ENCODE results near the gene SNX9.
"Not testable (repeated sequence)": the region's sequence is repeated elsewhere in the genome, so short reads cannot be mapped to it uniquely, and the experiment has no call there.

Gene SNX9

DNA sequence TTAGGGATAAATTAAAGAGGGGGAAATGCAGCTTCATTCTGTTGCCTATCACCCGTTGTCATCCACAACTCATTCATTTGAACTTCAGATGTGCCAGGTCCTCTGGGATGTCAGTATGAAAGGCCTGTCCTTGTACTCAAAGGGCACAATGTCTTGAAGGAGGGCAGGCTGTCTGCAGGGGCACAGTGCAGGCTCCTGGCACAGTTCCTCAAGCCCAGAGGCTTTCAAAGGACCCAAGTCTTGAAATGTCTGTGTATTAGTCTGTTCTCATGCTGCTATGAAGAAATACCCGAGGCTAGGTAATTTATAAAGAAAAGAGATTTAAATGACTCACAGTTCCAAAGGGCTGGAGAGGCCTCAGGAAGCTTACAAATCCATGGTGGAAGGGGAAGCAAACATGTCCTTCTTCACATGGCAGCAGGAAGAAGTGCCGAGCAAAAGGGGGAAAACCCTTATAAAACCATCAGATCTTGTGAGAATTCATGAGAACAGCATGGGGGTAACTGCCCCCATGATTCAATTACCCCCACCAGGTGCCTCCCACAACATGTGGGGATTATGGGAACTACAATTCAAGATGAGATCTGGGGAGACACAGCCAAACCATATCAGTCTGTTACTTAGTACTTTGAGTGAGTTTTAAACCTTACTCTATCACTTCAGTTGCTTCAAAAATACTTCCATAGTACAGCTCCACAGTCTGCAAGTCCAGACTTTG lies 9.4 kb downstream of the SNX9 start:
- DNase-seq, result no peak

DNA sequence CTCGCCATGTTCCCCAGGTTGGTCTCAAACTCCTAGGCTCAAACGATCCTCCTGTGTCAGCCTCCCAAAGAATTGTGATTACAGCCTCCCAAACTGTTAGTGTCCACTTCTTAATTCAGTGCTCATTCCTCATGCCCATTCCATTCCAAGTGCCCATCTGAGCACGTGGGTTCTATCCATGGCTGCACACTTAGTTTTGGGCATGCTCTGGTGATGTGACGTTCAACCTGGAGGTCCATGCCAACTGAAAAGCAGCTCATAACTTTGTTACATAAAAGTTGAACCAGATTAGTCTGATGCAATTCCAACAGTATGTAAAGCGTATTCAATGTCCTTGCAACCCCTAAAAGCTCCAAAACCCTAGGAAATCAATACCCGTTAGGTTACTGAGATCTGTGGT lies 11.5 kb downstream of the SNX9 start:
- no peak for DNase-seq

DNA sequence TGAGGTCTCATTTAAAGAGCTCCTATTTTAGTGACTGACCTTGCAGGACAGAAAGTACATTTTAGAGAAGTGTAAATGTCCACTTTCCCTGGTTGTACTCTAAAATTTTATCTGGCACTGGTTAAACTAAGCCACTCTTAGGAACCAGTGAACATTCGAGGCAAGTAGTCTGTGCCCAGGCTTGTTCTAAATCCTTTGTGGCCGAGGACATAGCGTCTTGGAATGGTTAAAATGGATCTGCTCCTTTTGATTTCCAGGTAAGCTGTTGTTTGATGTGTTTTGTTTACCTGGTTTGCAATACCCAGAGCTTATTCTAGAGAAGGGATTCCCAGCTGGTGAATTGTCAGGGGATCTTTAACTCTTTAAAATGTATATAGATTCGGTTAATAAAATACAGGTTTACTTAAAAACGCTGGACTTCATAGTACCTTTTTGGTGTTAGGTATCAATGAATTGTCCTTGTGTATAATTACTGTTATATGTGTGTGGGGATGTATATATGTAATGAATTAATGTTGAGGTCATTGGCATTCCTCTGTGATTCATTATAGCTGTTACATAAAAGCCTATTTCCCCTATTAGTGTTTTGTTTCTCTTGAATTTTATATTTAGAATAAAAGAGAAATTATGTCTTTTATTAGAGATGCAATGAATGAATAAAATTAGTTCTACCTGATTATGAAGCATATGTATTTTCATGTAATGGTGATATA lies 15.8 kb downstream of the SNX9 start:
- no peak for DNase-seq

DNA sequence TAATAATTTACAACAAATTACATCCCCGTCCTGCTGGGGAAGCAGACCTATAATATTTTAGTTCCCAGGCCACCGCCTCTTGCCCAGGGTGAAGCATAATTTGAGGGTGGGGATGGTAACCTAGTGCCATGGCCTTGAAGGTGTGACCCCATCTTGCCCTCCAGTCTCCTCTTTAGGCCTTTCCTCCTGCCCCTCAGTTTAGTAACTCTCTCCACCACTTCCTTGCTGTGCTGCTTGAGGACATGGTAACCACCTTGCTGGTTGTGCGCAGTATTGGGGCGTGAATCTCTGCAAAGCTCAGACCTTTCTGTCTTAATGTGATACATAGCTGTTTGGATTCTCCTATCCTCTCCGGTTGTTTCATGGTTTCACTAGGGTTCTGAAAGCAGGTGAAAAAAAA lies 16.6 kb downstream of the SNX9 start:
- no peak for DNase-seq

DNA sequence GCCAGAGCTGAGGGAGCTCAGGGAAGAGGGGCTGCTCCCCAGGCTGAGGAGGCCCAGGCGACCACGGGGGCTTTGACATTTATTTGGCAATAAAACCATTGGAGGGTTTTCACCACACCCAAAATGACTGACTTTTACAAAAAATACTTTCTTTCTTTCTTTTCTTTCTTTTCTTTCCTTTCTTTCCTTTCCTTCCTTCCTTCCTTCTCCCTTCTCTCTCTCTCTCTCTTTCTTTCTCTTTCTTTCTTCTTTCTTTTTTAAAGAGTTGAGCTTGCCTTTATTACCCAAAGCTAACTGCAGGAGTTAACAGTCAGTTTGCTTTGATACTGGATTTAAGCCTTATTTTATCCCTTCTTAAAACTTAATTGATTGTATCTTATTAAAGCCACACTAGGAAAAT lies 17.2 kb downstream of the SNX9 start:
- no peak for DNase-seq

DNA sequence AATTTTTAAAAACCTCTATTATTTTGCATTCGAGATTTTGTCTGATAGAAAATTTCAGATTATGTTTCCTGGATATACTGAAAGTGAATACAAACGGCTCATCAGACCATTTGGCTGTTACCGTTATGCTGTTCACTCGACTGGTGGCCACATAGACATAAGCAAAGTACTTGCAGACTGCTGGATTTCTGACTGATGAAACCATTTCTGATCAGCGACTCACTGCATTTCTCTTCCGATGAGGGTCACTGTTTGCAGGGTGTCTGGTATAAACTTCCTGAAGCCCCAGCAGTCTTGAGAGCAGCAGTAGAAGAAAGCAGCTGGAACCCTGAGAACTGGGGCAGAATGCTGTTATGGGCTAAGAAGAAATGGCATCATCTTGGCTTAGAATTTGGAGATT lies 17.7 kb downstream of the SNX9 start:
- no peak for DNase-seq

DNA sequence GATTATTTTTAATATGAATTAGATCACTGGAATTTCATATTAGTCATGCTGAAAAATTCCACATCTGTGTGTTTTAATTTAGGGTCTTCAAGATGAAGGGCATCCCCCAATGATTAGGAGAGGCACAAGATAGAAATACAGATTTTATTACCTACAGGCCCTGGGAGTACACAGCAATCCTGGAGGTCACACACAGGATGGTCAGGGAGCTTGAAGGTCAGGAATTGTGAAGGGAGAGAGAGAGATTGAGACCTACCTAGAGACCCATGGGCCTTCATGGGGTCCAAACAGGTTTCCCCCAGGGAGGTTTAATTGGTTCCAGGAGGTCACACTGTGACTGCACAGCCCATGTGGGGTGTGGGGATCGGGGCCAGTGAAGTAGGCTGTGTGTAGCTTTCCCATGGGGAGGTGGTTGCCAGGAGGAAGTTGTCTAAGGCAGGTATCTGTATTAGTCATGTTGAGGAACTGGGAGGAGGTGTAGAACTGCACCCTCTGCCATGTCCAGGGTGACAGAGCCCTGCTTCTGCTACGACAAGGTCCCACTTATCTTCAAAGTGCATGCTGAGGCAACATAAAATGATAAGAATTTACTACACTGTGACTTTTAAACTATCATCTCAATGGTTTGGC lies 18.3 kb downstream of the SNX9 start:
- DNase-seq, result no peak

DNA sequence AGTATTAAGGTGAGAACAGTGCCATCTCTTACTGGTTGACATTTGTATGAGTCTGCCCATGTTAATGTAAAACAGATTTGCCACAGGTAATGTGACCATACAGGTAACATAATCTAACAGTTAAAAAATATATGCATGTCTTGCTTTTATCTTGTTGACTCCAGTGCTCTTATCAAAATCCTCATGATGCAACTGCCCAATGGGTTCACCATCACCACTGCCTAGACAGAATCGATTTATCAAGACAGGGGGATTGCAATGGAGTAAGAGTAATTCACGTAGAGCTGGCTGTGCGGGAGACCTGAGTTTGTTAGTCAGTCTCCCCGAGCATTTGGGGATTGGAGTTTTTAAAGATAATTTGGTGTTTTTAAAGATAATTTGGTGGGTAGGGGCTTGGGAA lies 19.2 kb downstream of the SNX9 start:
- no peak for DNase-seq

DNA sequence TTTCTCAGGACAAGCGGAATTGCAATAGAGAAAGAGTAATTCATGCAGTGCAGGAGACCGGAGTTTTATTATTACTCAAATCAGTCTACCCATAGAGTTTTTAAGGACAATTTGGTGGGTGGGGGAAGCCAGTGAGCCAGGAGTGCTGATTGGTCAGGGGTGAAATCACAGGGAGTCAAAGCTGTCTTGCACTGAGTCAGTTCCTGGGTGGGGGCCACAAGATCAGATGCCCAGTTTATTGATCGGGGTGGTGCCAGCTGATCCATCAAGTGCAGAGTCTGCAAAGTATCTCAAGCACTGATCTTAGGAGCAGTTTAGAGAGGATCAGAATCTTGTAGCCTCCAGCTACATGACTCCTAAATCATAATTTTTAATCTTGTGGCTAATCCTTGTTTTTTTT lies 21.1 kb downstream of the SNX9 start:
- not testable (repeated sequence) for DNase-seq

DNA sequence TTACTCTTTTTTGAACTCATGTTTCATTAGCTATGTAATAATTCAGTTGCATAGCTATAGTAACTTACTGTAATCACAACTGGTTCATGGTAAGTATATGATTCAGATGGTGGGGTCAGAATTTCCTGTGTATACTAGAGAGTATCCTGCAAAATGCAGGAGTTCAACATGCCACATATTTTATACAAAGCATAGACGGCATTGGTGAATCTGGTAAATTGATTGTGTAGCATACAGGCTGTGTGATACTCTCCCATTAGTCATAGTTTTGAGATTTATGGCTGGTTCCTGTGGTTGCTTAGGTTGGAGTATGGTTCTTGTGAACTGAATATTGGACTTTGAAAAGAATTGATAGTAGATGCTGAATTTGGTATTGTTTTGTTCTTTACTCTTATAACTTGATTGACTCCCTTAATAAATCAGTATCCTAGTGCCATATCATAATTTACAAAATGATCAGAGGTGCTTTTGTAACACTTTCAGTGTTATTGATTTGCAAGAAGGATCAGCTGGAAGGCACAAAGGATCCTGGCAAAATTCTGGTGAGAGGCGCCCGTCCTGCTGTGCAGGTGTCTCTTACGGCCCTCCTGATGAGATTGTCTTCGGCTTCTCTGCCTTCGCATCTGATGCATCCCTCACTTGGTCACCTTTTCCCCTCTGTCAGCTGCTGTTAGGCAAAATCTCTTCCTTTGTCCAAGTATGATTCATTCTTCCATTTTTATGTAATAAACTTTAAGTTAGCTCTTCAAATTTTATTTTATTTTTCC lies 22.6 kb downstream of the SNX9 start:
- DNase-seq, result no peak

DNA sequence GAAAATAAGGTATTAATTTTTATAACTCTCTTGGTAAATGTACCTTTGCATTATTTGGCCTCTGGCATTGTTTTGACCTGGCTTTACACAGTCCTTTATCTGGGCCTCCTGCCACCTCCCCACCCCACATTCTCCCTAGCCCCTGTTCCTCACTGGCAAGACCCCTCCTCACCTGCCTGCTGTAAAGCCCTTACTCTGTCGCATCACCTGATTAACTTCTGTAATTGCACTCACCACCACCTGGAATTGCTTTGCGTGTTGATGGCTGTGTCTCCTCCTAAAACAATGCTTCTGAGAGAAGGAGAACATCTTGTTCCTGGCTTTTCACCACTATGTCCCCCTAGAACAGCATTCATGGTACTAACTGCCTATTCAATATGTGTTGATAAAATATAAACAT lies 24.8 kb downstream of the SNX9 start:
- DNase-seq, result no peak

DNA sequence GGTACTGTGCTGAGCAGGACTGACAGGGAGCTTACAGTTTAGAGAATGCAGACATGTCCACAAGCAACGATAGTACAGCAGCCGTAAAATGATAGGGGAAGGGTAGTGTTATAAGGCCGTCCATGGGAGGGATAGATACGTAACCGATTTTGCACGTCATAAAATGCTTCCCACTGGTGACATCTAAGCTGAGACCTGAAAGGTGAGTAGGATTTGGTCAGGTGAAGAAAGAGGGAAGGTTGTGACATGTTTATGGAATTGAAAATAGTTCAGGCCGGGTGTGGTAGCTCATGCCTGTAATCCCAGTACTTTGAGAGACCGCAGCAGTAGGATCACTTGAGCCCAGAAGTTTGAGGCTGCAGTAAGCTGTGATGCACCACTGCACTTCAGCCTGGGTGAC lies 25.6 kb downstream of the SNX9 start:
- DNase-seq, result no peak

DNA sequence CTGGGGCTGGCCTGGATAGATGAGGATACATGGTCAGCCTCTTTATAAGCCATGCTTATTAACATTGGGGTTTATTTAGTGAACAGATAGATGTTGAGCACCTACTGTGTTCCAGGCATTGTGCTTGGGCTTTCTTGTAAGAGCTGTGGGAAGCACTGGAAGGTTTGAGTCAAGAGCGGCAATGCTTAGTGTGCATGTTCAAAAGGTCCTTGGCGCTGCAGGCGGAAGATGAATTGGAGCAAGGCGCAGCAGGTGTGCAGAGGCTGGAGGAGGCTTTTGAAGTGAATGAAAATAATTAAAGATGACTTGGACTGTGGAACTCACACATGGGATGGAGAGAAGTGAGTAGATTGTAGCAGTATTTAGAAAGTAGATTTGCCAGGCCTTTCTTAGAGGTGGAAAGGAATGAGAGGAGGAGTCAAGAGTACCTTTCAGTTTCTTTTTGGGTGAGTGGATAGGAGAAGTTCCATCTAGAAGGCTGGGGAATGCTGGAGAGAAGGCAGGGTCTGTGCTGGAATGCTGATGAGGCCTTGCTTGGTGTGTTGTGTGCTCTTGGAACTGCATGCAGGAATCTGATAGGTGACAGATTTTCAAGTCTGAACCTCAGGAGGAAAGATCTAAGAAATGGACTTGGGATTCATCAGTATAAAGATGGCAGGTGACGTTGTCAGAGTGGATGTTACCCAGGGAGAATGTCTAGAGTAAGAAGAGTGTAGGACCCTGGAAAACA lies 26.4 kb downstream of the SNX9 start:
- no peak for DNase-seq

DNA sequence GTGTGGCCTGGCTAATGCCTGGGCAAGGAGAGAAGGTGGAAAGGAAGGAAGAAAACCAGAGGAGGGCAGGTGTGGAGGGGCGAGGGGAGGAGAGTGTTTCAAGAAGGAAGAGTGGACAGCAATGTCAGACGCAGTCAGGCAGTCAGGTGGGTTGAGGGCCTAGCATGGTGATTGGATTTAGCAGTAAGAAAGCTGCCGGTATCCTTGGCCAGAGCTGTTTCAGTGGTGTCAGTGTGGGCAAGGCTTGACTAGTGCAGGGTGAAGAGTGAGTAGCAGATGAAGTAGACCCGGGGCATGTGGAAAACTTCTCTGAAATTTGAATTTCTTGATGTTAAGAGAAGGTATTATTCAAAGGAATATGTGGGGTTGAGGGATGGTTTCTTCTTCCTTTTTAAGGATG lies 27.0 kb downstream of the SNX9 start:
- no peak for DNase-seq

DNA sequence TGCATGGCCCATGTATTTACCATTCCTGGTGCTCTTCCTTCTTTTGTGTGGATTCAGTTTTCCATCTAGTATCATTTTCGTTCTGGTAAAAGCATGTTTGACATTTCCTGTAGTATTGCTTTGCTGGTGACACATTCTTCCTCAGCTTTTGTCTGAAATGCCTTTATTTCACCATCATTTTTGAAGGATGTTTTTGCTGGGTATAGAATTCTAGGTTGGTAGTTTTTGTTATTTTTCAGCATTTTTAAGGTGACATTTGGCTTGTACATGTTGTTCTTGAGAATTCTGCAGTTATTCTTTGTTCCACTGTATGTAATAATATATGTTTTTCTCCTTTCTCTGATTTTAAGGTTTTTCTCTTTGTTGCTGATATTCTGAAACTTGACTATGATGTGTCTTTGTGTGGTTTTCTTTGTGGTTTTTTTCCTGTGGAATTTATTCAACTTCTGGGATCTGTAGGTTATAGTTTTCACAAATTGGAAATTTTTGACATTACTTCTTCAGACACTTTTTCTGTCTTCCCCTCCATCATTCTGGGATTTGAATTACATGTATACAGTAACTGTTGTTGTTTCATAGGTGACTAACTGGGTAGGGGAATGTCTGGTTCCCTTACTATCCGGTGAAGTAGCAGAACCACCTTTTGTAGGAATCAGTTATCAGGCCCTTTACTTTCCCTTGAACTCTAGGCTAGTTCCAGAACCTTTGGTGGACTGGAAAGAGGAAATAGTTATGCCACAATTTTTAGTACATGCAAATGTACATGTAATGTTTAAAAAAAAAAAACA lies 30.2 kb downstream of the SNX9 start:
- no peak for DNase-seq

DNA sequence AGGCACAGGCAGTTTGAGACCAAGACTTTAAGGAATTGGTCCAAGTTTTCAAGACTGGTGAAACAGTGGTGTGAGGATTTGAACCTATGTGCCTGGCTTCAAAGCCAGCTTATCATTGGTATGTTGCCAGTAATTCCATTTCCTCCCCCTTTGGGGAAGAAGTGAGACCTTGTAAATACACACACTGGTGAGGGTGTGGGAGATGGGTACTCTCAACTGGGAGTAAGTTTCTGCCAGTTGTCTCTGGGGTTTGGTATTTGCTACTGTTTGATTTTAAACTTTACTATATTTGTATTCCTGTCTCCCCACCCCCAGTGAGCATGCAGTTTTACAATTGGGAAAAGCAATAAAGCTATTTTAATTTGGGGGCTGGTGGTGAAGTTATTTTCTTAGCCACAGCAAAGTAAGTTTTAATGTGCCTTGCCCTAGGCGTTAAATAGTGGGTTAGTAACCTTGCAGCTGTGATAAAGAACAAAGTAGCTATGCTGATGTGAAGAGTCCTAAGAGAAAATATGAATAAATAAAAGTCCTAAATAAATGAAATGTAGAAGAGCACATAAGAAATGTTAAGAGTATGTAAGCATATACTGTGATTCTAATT lies 31.0 kb downstream of the SNX9 start:
- DNase-seq, result no peak

DNA sequence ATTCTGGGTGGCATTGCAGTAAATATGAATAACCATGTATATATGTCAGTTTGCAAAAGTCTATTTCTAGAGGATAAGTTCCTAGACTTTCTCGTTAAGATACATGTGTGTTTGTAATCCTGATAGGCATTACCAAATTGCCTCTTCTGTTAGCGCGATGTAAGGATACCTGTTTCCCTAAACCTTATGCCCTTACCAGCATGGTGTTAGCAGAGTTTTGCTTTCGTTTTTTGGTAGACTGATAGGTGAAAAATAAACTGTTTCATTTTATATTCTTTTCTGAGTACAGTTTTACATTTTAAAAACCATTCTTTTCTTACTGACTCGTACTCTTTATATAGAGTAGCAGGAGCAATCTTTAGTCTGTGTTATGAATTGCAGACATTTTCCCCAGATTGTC lies 32.3 kb downstream of the SNX9 start:
- no peak for DNase-seq

DNA sequence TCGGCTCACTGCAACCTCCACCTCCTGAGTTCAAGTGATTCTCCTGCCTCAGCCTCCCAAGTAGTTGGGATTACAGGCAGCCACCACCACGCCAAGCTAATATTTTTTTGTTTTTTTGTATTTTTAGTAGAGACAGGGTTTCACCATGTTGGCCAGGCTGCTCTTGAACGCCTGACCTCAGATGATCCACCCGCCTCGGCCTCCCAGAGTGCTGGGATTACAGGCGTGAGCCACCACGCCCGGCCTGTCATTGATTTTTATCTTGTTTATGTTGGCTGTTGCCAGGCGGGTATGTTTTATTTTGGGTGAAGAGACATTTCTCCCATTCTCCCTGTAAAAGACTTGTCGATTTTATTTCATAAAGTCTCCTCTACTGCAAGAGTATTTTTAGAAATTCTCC lies 32.8 kb downstream of the SNX9 start:
- not testable (repeated sequence) for DNase-seq

DNA sequence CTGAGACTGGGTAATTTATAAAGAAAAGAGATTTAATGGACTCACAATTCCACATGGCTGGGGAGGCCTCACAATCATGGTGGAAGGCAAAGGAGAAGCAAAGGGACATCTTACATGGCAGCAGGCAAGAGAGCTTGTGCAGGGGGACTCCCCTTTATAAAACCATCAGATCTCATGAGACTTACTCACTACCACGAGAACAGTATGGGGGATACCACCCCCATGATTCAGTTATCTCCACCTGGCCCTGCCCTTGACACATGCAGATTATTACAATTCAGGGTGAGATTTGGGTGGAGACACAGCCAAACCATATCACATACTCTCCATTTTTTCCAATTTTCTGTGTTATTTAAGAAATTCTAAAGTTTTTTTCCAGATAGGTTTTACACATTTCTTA lies 35.6 kb downstream of the SNX9 start:
- not testable (repeated sequence) for DNase-seq

DNA sequence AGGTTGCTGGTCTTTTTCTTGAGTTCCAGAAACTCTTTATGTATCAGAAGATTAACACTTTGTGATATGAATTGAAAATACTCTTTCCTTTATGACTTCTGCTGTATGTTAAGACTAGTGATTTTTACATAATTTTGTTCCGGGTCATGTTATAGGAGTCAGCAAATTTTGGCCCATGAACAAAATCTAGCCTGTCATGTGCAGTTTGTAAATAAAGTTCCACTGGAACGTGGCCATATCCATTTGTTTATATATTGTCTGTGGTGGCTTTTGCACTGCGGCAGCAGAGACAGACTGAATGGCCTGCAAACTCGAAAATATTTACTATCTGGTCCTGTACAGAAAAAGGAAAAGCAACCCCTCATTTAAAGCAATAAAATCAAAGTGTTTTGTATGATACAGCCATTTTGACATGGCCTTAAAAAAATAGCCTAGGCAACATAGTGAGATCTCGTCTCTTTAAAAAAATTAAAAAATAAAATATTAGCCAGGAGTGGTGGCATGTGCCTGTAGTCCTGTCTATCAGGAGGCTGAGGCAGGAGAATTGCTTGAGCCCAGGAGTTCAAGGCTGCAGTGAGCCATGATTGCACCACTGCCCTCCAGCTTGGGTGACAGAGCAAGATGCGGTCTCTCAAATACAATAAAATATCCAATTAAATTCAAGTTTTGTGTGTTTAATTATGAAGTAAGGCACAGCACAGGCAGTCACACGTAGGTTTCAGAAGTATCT lies 36.9 kb downstream of the SNX9 start:
- no peak for DNase-seq

DNA sequence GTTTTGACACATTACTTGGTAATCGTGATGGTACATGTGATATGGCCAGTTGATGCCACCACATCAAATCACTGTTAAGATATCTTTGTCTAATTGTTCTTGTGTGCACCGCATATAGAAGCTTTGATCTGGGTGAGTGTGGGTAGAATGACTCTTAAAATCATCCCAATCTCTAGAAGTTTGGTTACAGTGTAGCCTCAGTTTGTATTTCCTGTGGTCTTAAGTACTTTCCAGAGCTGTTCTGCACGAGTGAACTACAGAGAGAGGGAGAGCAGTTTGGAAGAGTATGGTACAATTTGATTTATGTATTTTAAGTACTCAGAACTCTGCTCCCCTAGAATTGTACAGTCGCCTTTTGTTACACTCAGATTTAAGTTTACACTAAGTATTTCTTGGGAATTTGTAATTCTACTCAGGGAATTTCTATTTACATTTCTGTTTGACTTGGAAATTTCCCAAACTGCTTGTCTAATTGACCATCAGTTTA lies 37.5 kb downstream of the SNX9 start:
- DNase-seq, result no peak
